HepG2 (cell line): Measurements from ENCODE around the gene DSCAML1. TPM values are rescaled to one million over a fixed set of nuclear protein-coding genes. Genes with fewer than 3 reads are reported as not detected.

Experiments
- ATAC-seq: fragments of 200-7000 bp; cut with Tn5 transposase; 3 replicates; pipeline ENCODE4 v1.9.1; 2020; ENCODE audit warnings: mild to moderate bottlenecking, moderate library complexity
- BruUV-seq: library from RNA; stranded (reverse); fragments of 400-500 nt; replicated peaks from 2 replicates; lab custom pipeline; 2021; lab: Mats Ljungman, UMichigan
- CTCF ChIA-PET: fragments of 300-600 bp; formaldehyde crosslinking; extraction: SDS; loops from one replicate; lab custom pipeline; 2021; ENCODE audit warnings: low total read pairs, inconsistent platforms, low intra/inter-chr PET ratio; lab: Yijun Ruan, JAX
- POLR2A ChIA-PET: fragments of 350-600 bp; sonication (Branson Sonifier 250); formaldehyde crosslinking; loops from one replicate; lab custom pipeline; 2020; ENCODE audit warnings: antibody characterized with exemption, inconsistent platforms; lab: Yijun Ruan, JAX
- DNase-seq: peaks from one replicate; pipeline ENCODE4 v3.0.0-alpha.2; 2015; ENCODE audit warnings: low spot score
- FAIRE-seq: peaks from 3 replicates; lab custom pipeline; 2011; peaks lifted over from hg19 to GRCh38; lab: Jason Lieb, UNC
- H2AFZ ChIP-seq: one replicate; pipeline ENCODE4 v1.6.1; 2011; ENCODE audit warnings: low read length, inconsistent platforms
- H3K27ac ChIP-seq: fragments of 300-600 bp; 3 replicates; pipeline ENCODE4 v1.8.0; 2011; ENCODE audit warnings: mixed run types, mild to moderate bottlenecking, mixed read lengths, low read length, inconsistent platforms; ENCODE audit not compliant: insufficient read depth; ENCODE audit errors: extremely low read length
- H3K27me3 ChIP-seq, 2 experiments: fragments of 200-600 bp in 1 of 2; 2 replicates in 1 of 2; 3 replicates in 1 of 2; pipeline versions ENCODE4 v1.6.0 to v1.8.0; 2011; ENCODE audit warnings: low read length in 2 of 2, mild to moderate bottlenecking in 2 of 2, moderate library complexity in 2 of 2, inconsistent platforms in 1 of 2; ENCODE audit not compliant: insufficient read depth in 2 of 2, control insufficient read depth in 1 of 2
- H3K36me3 ChIP-seq, 2 experiments: fragments of 200-600 bp in 1 of 2; replicated peaks in 1 of 2; 2 replicates in 1 of 2; 3 replicates in 1 of 2; pipeline versions ENCODE4 v1.5.1 to v1.8.0; 2011; ENCODE audit warnings: low read length in 2 of 2, inconsistent platforms in 1 of 2; ENCODE audit not compliant: insufficient read depth in 2 of 2, control insufficient read depth in 1 of 2
- H3K4me1 ChIP-seq: 2 replicates; pipeline ENCODE4 v1.5.1; 2012; ENCODE audit warnings: low read length, inconsistent platforms; ENCODE audit not compliant: insufficient read depth
- H3K4me2 ChIP-seq: 2 replicates; pipeline ENCODE4 v1.6.0; 2011; ENCODE audit warnings: low read depth, low read length, inconsistent platforms
- H3K4me3 ChIP-seq, 3 experiments: fragments of 200-600 bp in 1 of 3; sonication (generic), shearing (Covaris generic) in 1 of 3; replicated peaks in 1 of 3; 2 replicates each; pipeline ENCODE4 v1.5.1; 2011 to 2016; ENCODE audit warnings: low read length in 3 of 3, inconsistent platforms in 2 of 3, low read depth in 2 of 3, mild to moderate bottlenecking in 2 of 3, control low read depth in 1 of 3, mixed read lengths in 1 of 3; ENCODE audit not compliant: insufficient read depth in 1 of 3
- H3K79me2 ChIP-seq: one replicate; pipeline ENCODE4 v1.6.1; 2011; ENCODE audit warnings: low read length, inconsistent platforms; ENCODE audit not compliant: insufficient read depth
- H3K9ac ChIP-seq: 2 replicates; pipeline ENCODE4 v1.6.0; 2011; ENCODE audit warnings: mild to moderate bottlenecking, low read depth, low read length, inconsistent platforms; ENCODE audit not compliant: insufficient read depth
- H3K9me3 ChIP-seq: 2 replicates; pipeline ENCODE4 v1.5.1; 2012; ENCODE audit warnings: mild to moderate bottlenecking, low read length
- H4K20me1 ChIP-seq: 2 replicates; pipeline ENCODE4 v1.6.0; 2011; ENCODE audit warnings: inconsistent platforms, mild to moderate bottlenecking, low read length, moderate library complexity; ENCODE audit not compliant: insufficient read depth
- CHCHD3 ChIP-seq: sonication (generic); formaldehyde crosslinking; IDR thresholded peaks from 2 replicates; pipeline ENCODE4 v1.8.0; 2022; ENCODE audit warnings: mild to moderate bottlenecking, missing genetic modification reagents, moderate library complexity
- ELF1 ChIP-seq: sonication (generic); formaldehyde crosslinking; IDR thresholded peaks from 2 replicates; pipeline ENCODE4 v1.4.0; 2020; ENCODE audit warnings: missing genetic modification reagents
- HDAC2 ChIP-seq: sonication (generic); formaldehyde crosslinking; IDR thresholded peaks from 2 replicates; pipeline ENCODE4 v1.4.0; 2020; ENCODE audit warnings: missing genetic modification reagents
- SAFB2 ChIP-seq: sonication (generic); formaldehyde crosslinking; IDR thresholded peaks from 2 replicates; pipeline ENCODE4 v1.5.1; 2020; ENCODE audit warnings: missing genetic modification reagents, low read depth, mild to moderate bottlenecking, borderline replicate concordance
- TGIF2 ChIP-seq: IDR thresholded peaks from 2 replicates; pipeline ENCODE4 v1.6.1; 2016; ENCODE audit warnings: control low read depth, missing compliant biosample characterization
- TMF1 ChIP-seq: sonication (generic); formaldehyde crosslinking; IDR thresholded peaks from 2 replicates; pipeline ENCODE4 v1.8.1; 2022; ENCODE audit warnings: low read depth, missing genetic modification reagents
- TRIM24 ChIP-seq: sonication (generic); formaldehyde crosslinking; IDR thresholded peaks from 2 replicates; pipeline ENCODE4 v1.8.0; 2022; ENCODE audit warnings: mild to moderate bottlenecking, missing genetic modification reagents
- ZFAT ChIP-seq: sonication (generic); formaldehyde crosslinking; conservative IDR thresholded peaks from 2 replicates; pipeline ENCODE4 v1.8.1; 2023; ENCODE audit warnings: missing genetic modification reagents, inconsistent platforms
- ZNF17 ChIP-seq: sonication (generic); formaldehyde crosslinking; IDR thresholded peaks from 2 replicates; pipeline ENCODE4 v1.5.0; 2020; ENCODE audit warnings: mild to moderate bottlenecking, missing genetic modification reagents
- ZNF256 ChIP-seq: sonication (generic); formaldehyde crosslinking; conservative IDR thresholded peaks from 2 replicates; pipeline ENCODE4 v1.4.0; 2020; ENCODE audit warnings: missing genetic modification reagents
- ZNF30 ChIP-seq: sonication (generic); formaldehyde crosslinking; IDR thresholded peaks from 2 replicates; pipeline ENCODE4 v1.5.0; 2020; ENCODE audit warnings: mild to moderate bottlenecking, missing genetic modification reagents
- ZNF563 ChIP-seq: sonication (generic); formaldehyde crosslinking; IDR thresholded peaks from 2 replicates; pipeline ENCODE4 v1.8.0; 2022; ENCODE audit warnings: mild to moderate bottlenecking, moderate library complexity, missing genetic modification reagents
- ZNF607 ChIP-seq: sonication (generic); formaldehyde crosslinking; IDR thresholded peaks from 2 replicates; pipeline ENCODE4 v1.5.1; 2020; ENCODE audit warnings: missing genetic modification reagents, mild to moderate bottlenecking, borderline replicate concordance
- ZNF768 ChIP-seq: sonication (generic); formaldehyde crosslinking; IDR thresholded peaks from 2 replicates; pipeline ENCODE4 v1.4.0; 2020; ENCODE audit warnings: missing genetic modification reagents
- WGBS: methylation state at CpG from one replicate; pipeline ENCODE4 v1.1.6; 2017; ENCODE audit warnings: low lambda C conversion rate; 5-methylcytosine and 5-hydroxymethylcytosine counted together
- in situ Hi-C: cut with HindIII; loops from 2 replicates; pipeline ENCODE4 v1.10.0; 2017; ENCODE audit warnings: low pct_unique_long_range_greater_than_20kb; ENCODE audit not compliant: extremely low pct_ligation_motif_present
- intact Hi-C: fragments of 100-400 bp; cut with micrococcal nuclease; formaldehyde crosslinking; loops from one replicate; pipeline ENCODE4 v1.10.0; 2022; ENCODE audit not compliant: unreplicated experiment
- polyA plus RNA-seq, 8 experiments: library from polyadenylated mRNA; depleted of rRNA in 3 of 8; stranded (reverse) in 7 of 8; unstranded in 1 of 8; fragments of >200 nt; fragmentation: Illumina TruSeq in 4 of 8; extraction: Trizol in 4 of 8; gene quantifications; 2 replicates each; pipeline versions ENCODE4 v1.2.1 to v1.2.3, GENCODE V29; 2011 to 2016; ENCODE audit warnings: low read depth in 4 of 8, missing spikeins in 1 of 8, mixed read lengths in 1 of 8; ENCODE audit not compliant: insufficient read depth in 1 of 8
- total RNA-seq, 5 experiments: library from RNA; depleted of rRNA; stranded (reverse); fragments of >200 nt; fragmentation: Illumina TruSeq; extraction: Trizol; gene quantifications; 2 replicates each; pipeline ENCODE4 v1.2.3, GENCODE V29; 2016; ENCODE audit warnings: low read depth in 1 of 5
- TF ChIP-seq, protein P1 (sequence below): sonication (generic); formaldehyde crosslinking; IDR thresholded peaks from 2 replicates; pipeline ENCODE4 v1.4.0; 2020; ENCODE audit warnings: low read depth, mild to moderate bottlenecking, missing genetic modification reagents
- TF ChIP-seq, protein P2 (sequence below): sonication (generic); formaldehyde crosslinking; IDR thresholded peaks from 2 replicates; pipeline ENCODE4 v1.8.0; 2022; ENCODE audit warnings: mild to moderate bottlenecking, missing genetic modification reagents, moderate library complexity
- TF ChIP-seq, protein P3 (sequence below): sonication (generic); formaldehyde crosslinking; IDR thresholded peaks from 2 replicates; pipeline ENCODE4 v1.4.0; 2020; ENCODE audit warnings: missing genetic modification reagents

DSCAML1 gene
- total and polyA plus RNA-seq, 2 of the 13 experiments (the other 11 are each of a cell fraction or from before 2014, with no cell fraction given), result 0.29 to 0.40 TPM

DNA sequence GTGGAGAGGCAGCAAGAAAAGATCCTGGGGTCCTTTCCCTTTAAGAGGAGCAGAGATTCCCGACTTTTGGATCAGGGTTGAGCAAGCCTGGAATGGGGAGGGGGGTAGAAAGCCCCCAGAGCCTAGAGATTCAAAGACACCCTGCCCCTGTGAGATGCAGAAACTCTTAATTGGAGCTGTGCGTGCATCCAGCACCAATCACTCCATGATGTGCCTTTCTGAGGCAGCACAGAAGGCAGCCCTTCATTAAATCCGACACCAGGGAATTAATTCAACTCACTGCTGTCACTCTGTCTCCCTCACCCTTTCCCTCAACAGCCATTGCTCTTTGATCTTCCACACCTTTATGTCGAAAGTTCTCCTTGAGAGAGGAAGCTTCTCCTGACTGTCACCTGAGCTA lies 43.0 kb downstream of the DSCAML1 start:
- in situ Hi-C loops, result no loop called here
- no peak overlapping the region for H2AFZ ChIP-seq
- no peaks in the 10 kb centered on the region for H3K79me2 ChIP-seq
- FAIRE-seq, result no peak
- no peaks in the 10 kb centered on the region for H3K9me3 ChIP-seq
- no TSS peak for BruUV-seq
- DNase-seq, result no peak
- intact Hi-C loops, result no loop called here
- no peaks in the 10 kb centered on the region for H3K36me3 ChIP-seq
- 55% methylated on average over 4 of the region's 4 CpGs for WGBS
- H3K9ac ChIP-seq, result no peak overlapping the region
- no peak overlapping the region for H3K4me2 ChIP-seq
- CTCF ChIA-PET, result no interaction called here
- TF ChIP-seq ZNF607 (CRISPR knock-in tag), result no peak
- TF ChIP-seq ZNF30, result no peak
- TF ChIP-seq ZFAT, result no peak
- no peak for TF ChIP-seq ZNF563 (CRISPR knock-in tag)
- TF ChIP-seq ZNF256 (CRISPR knock-in tag), result no peak
- TF ChIP-seq ZNF17 (CRISPR knock-in tag), result no peak
- no peak for TF ChIP-seq TGIF2
- no peak for TF ChIP-seq TRIM24 (CRISPR knock-in tag)
- TF ChIP-seq, protein P1, sequence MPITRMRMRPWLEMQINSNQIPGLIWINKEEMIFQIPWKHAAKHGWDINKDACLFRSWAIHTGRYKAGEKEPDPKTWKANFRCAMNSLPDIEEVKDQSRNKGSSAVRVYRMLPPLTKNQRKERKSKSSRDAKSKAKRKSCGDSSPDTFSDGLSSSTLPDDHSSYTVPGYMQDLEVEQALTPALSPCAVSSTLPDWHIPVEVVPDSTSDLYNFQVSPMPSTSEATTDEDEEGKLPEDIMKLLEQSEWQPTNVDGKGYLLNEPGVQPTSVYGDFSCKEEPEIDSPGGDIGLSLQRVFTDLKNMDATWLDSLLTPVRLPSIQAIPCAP (CRISPR knock-in tag), result no peak
- no peak for TF ChIP-seq ZNF768 (CRISPR knock-in tag)
- no peak for TF ChIP-seq CHCHD3 (CRISPR knock-in tag)
- TF ChIP-seq, protein P2, sequence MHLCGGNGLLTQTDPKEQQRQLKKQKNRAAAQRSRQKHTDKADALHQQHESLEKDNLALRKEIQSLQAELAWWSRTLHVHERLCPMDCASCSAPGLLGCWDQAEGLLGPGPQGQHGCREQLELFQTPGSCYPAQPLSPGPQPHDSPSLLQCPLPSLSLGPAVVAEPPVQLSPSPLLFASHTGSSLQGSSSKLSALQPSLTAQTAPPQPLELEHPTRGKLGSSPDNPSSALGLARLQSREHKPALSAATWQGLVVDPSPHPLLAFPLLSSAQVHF (CRISPR knock-in tag), result no peak
- no peak for TF ChIP-seq SAFB2 (CRISPR knock-in tag)
- TF ChIP-seq HDAC2, result no peak
- TF ChIP-seq ELF1 (CRISPR knock-in tag), result no peak
- TF ChIP-seq, protein P3, sequence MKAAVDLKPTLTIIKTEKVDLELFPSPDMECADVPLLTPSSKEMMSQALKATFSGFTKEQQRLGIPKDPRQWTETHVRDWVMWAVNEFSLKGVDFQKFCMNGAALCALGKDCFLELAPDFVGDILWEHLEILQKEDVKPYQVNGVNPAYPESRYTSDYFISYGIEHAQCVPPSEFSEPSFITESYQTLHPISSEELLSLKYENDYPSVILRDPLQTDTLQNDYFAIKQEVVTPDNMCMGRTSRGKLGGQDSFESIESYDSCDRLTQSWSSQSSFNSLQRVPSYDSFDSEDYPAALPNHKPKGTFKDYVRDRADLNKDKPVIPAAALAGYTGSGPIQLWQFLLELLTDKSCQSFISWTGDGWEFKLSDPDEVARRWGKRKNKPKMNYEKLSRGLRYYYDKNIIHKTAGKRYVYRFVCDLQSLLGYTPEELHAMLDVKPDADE (CRISPR knock-in tag), result no peak
- no peak for TF ChIP-seq TMF1 (CRISPR knock-in tag)
- peaks cover 7% of the 10 kb centered on the region; the same call in 1 of the 2 replicates for H4K20me1 ChIP-seq
- no peak overlapping the region for H3K27ac ChIP-seq
- H3K4me1 ChIP-seq, result peaks cover 19% of the 10 kb centered on the region
- ATAC-seq, result no peak
- peaks cover 0 to 16% of the 10 kb centered on the region in 2 experiments; a peak in 1 of 5 replicates for H3K27me3 ChIP-seq
- POLR2A ChIA-PET, result no interaction called here
- no peak overlapping the region for H3K4me3 ChIP-seq
